IPS DF 4.7 (cell line): ENCODE results near the gene GLRA2.

Experiments
- DNase-seq: peaks from one replicate; pipeline ENCODE4 v3.0.0-alpha.2; 2013; ENCODE audit warnings: low spot score; ENCODE audit errors: extremely low read depth

GLRA2 gene

DNA sequence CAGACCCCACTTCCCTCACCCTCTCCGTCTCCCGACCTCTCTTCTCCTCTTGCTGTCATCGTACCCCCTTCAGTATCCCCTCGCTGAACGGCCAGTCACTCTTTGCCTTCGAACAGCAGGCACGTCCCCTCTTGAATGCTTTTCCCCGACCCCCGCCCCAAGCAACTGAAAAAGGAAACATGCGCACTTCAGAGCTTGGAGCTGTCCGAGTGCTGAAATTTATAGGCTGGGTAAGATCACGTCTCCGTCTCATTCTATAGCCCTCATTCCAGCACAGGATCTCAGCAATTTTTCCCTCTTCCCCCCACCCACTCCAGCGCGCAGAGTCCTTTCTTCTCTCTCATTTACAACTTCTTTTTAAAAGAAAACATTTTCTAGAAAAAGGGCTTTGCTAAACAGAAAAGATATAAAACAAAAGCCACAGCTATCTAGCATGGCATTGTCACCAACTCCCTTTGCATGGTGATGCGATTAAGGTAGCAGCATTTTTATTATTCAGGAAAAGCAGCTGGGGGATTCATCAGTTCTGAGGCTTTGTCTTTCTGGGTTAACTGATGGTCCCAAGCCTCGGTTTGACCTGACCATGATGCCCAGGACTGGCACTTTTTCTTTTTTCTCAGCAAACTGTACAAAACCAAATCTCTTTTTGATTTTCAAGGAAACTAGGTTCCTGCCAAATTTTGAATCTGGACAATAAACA lies at the start of gene GLRA2:
Gene GLRA2 (plus strand): TSS at position 247 of the 700 bp plus-strand sequence. CDS start 522 bp downstream, outside the sequence.
- DNase-seq = peak; percentile 9

DNA sequence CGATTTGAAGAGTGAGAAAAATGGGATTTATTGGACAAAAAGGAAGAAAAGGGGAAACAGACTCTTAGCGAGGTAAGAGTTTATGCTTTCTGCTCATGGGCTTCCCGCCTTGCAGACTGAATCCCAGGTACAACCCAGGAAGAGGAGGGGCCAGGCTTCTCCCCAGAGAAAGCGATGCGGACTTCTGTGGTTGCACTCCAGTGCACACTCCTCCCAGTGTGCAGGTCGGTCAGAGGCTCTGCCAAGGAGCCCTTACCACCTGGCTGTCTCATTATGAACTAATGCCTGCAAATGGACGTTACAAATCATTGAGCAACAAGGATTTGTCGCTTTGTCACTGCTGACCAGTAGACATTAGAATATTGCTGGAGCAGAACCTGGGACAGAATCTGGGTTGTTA lies 39.9 kb upstream of the GLRA2 start:
- DNase-seq = no peak

DNA sequence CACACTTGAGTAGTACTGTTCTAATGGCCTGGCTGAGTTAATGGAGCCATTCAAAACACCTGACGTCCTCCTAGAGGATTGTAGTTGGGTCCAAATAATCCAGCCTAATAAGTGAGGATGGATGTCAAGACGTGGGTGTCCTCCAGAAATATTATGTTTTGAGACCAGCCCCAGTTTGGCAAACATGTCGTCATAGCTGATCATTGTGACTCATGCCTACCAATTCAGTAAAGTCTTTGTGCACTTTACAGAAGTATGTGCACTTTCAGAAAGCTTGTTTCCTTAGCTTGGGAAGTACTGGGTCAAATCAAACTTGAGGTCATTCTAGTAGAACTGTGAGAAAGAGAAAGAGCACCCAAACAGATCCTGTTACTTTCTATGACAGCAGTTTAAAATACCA lies 37.6 kb upstream of the GLRA2 start:
- no peak for DNase-seq

DNA sequence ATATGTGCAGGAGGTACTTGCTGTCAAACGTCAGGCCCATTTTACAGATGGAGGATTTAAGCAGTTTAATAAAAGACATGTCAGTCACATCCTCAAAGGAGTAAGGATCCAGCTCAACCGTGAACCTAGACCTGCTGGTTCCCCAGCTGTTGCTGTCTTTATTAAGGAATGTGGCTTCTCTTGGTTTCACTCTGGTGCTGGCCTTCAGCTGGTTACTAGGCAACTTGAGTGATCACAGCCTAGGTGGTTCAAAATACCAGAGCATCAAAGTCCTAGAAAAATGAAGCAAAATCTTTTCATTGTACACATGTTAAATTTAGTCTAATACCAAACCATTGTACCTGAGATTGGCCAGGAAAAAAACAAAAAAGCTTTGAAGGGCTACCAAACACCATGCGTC lies 32.7 kb upstream of the GLRA2 start:
- no peak for DNase-seq

DNA sequence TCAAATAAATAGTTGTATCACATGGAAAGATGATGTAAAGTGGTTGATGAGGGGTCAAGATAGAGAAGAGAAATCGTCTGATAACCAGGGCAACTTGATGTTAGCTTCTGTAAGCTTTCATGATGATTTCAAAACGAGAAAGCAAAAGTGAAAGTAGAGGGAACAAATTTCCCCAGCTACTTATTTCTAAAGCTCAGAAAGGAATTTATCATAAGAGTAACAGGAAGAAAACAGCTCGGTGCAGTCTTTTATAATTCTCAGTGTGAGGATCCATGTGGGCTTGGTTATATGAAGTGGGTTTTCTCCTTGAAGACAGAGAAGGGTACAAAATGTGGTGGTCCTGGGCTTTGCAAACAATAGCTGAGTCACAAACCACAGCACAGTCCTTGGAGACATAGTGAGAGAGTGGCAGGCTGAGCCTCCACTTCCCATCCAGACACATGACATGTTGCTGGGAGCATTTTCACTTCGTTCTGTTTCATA lies 32.1 kb upstream of the GLRA2 start:
- DNase-seq = no peak

DNA sequence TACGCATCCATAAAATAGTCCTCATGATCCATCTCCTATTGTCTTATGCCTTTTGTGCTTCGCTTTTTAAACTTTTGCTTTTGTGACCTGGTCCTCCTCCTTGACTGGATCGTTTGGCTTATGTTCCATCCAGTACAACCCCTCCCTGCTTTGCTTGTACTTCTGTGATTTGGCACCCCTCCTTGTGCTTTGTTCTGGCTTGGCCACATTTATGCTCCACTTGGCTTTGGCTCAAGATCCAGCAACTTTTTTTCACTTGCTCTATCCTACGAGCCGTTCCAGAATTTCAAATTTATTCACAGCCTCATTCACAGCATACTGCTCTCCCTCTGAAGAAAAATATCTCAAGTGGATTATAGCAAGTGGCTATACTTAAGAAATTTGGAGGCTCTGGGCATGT lies 28.0 kb upstream of the GLRA2 start:
- no peak for DNase-seq

DNA sequence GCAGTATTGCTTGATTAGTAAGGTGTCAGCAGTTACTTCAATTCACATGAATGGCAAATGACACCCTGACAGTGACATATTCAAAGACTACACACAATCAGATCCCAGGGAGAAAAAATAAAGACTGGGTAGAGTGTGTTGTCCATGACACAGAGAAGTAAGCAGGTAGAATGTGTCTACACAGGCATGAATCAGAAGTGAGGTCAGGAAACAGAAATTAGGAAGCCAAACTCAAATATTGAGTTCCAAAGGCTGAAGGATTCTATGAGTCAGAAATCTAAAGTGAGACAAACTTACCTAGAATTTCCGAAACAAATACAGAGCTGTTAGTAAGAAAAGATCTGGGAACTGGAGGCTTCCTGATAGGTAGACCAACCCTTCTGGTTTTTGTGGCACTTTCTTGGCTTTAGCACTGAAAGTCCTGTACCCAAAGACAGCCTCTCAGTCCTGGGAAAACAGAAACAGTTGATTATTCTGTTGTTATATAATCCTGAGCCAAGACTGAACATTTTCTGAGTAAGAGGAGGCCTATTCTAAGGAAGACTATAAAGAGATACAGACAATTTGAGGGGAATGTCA lies 24.3 kb upstream of the GLRA2 start:
- DNase-seq = no peak

DNA sequence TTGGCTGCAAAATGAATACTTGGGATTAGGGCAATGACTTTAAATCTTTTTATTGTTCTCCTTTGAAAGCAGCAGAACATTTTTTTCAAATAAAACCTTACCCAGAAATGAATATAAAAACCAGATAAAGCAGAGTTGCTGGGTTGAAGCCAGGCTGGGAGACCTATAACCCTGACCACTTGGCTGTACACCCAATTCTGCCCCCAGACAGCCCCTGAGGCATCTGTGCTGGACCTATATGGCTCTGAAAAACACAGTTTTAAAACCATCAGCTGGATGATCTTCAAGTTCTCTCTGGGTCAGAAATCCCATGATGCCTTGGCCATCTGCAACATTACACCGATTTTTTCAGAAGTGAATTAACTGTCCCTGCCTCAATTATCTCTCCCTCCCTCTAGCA lies 23.7 kb upstream of the GLRA2 start:
- DNase-seq = no peak

DNA sequence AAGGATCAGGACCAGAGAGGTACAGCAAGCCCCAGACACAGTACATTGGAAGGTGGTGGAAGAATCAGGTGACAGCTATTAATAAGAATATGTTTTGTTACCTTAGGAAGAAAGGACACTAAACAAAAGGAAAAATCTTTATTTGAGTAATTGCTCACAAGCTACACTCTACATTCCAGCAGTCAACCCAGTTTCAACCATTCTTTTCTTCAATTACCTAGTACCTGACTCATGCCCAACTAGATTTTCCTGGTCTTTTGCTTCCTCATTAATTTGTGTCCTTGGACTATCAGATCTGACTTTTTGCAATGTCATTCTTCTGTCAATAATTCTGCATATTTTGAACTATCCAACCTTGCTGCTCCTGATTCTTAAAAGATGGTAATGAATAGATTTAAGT lies 22.5 kb upstream of the GLRA2 start:
- no peak for DNase-seq

DNA sequence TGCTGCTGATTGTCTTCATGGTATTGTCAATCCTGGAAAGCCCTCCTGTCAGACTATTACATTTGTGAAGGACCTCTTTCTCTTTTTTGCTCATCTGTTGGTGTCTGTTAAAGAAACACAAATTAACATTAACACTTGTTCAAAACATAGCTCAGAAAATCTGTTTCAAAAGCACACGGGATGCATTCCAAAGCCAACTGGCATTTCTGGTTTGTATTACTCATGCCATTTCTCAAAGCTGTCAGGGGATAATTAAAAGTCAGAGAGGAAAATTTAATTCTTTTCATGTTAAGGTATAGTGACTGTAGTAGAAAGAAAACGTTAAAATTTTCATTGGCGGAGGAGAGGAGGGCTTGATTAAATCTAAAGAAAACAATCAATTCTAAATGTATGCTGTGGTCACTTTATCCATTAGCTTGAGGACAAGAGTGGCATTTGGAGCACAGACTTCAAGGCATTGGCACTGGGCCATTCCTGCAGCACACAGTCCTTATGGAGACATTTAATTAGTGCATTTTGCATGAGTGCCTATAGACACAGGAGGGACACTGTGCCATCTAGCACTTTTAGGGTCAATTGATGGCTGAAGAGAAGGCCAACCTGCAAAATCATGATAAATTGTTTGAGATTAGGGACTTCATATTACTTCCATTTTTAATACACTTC lies 21.2 kb upstream of the GLRA2 start:
- no peak for DNase-seq

DNA sequence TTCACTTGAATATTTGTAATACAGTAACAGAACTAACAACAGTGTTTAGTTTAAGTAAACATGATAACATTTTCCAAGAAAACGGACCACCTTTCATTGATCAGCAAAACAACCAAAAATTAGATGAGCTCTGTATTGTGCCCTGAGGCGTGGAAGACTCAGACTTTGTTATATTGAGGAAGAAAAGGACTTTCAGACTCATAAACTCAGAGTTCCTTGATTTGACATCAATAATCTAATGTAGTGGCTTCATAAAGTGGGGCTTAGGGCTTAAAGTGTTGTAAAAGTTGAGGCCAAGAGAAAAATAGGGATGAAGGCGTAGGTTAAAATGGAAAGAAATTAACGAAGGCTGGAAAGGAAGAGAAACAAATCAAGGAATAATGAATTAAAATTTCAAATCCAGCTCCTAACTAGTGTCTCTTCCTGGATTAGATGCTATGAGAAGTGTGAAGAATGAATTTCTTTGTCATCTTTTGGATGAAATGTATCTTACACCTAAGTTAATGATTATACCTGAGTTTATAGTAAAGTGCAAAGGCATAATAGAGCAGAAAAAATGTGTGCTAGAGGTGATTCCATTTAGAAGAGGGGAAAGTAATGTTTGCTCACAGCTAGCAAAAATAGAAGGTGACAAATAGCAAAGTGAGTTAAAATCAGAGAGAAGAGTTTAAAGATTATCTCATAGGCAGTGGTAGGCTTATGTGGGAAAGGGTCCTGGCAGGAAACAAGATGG lies 19.8 kb upstream of the GLRA2 start:
- no peak for DNase-seq

DNA sequence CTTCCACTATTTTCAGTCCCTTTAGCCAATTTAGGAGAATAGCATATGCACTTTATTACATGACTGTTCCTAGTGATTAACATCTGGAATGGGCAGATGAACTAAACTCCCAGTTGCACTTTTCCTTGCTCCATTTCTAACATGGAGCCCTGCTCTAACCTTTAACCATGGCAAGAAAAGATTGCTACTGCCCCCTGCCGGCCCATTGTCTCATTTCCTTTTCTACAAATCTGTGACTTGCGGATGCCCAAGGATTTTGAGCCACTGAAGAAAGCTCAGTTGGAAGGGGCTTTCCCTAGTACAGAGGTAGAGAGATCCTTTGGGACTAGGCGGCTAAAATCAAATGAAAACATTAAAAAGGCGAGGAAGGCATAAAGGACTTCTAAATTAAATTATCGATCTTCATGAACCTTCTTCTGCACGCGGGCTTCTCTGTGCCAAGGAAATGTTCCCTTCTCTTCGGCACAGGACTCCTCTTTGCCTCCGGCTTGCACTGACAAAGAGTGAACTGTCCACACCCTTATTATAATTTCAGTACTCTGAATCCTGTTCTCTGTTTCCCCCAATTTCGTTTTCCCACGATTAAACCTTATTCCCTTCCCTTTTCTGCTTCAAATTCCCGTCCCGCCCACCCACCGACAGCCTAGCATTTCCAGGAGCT lies 577 bp upstream of the GLRA2 start:
- DNase-seq = peak; percentile 16

DNA sequence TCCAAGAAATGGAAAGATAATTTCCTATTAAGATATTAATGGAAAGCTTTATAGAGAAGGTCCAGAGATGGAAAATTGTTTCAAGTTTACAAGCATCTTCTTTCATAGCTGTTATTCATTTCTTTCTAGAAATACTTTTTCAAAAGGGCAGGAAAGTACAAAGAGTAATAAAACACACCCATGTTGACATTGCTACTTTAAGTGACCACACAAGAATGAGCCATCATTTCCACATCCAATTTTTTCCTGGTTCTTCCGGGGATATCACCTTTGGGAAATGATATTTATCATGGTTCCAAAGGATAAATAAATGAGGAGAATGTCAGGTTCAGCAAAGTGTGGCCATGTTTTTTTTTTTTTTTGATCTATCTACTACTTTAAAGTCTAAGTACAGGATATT lies 4.5 kb downstream of the GLRA2 start:
- no peak for DNase-seq

DNA sequence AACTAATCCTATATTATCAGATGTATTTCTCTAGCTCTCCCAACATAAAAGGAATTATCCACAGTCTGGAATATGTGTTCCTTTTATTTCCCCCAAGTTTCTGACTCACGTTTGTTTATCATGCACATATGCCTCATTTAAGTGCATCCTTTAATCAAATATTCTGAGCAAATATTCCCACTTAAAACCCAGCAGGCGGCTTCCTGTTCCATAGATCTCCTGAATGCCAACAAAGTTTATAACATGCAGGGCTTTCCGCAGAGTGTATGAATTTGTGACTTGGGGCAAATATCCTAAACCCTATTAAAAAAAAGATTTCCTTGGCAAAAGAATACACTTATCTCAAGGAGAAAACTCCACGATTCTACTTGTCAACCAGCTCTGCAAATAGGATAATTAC lies 16.9 kb downstream of the GLRA2 start:
- DNase-seq = no peak

DNA sequence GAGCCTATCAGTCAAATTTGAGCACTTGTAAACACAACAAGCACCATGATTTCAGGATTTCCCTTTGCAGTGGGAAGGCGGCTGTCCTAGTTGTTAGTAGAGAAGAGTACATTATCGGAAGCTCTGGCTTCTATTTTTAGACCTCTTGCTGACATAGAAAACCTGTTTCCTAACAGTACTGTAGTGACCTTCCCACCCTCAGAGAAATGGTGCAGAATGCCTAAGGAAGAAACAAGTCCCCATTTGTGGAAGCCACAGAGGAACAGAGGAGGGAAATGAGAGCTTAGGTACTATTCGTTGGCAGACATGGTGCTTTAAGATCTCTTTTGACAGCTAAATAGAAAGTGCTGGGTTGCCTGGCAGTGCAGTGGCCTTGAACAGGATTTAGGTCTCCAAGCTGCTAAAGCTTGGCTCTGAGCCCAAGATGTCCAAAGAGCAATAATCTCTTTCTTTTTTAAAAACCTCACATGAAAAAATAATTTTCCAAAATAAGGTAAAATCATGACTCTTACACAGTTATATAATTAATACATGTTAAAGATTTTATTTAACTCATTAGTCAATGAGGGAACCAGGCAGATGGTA lies 24.9 kb downstream of the GLRA2 start:
- no peak for DNase-seq

DNA sequence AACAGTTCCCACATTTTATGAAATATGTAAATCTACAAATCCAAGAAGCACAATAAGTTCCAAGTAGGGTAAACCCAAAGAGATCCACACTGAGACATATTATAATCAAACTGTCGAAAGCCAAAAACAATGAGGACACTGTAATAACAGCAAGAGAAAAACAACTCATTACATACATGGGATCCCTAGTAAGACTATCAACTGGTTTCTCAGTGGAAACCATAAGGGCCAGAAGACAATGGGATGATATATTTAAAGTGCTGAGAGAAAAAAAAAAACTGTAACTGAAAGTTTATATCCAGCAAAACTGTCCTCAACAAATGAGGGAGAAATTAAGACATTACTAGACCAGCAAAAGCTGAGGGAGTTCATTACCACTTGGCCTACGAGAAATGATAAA lies 34.7 kb downstream of the GLRA2 start:
- DNase-seq = no peak

DNA sequence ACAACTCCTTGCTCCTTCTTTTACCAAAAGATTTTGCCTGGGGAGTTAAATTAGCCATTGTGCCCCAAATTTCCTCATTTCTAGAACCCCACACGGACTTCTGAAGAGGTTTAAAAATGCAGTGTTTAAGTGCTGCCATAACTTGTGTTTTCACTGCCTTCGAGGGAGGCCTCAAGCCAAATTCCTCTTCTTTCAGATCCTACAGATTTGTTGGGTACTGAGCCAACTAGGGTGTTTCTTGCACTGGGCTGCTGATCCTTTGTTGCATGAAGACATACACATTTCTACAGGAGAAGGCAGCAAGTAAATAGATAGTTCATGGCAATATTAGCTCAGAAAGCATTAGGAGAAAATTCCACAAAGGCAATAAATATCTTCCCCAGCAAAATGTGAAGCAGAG lies 43.8 kb downstream of the GLRA2 start:
- no peak for DNase-seq

DNA sequence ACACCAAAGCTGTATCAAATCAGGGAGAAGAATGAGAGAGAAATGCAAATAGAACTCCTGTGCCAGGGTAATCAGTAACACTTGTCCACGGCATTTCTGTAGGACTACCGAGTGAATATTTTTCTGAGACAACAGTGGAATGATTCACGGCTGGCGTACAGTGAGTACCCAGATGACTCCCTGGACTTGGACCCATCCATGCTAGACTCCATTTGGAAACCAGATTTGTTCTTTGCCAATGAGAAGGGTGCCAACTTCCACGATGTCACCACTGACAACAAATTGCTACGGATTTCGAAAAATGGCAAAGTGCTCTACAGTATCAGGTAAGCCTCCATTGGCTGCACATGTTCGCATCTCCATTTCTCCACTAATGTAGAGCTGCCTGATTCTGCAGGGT lies 51.7 kb downstream of the GLRA2 start:
- DNase-seq = no peak

DNA sequence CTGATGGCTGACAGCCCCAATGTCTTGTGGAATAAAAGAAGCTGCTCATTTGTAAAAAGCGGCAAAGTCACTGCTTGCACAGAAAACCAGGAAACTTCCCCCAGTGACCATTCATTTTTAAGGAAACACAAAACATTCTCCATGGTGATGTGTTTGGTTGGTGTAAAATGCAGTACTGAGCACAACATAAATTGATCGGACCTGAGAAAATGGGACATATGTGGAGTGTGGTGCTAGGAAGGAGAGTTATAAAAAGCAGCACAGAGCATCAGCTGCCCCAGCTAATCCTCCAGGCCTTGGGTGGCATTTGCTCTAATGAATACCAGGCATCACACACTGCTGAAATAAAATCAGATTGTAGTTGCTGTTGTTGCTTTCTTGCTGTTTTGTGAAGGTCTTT lies 55.2 kb downstream of the GLRA2 start:
- no peak for DNase-seq

DNA sequence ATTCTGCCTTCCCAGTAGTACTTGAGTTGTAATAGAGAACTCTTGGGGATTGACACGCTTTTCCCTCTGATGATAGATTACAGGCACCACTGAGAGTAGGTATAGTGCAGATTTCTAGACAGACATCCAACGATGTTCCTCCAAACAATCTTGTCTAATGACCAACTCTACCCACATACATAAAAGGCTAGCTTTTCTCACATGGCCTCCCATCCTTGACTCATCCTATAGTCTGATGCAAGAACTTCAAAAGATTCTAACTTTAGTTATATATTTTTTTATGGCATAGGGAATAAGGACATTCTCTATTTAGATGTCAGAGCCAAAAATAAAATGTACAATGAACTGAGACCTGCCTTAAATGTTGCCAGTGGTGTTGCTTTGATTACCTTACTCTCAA lies 60.9 kb downstream of the GLRA2 start:
- no peak for DNase-seq
